Gastrocnemius medialis (tissue), 4 donors: Measurements from ENCODE around the gene GALNT11. TPM values are rescaled to one million over a fixed set of nuclear protein-coding genes. Genes with fewer than 3 reads are reported as not detected.
A peak's percentile ranks its signal among the peaks of the same experiment; 100 is the strongest.
"Not testable (repeated sequence)": the region's sequence is repeated elsewhere in the genome, so short reads cannot be mapped to it uniquely, and the experiment has no call there.

Source experiments
- ATAC-seq, 2 donors: fragments of 150-250 bp; one replicate each; pipeline ENCODE4 v1.9.1; 2016
- DNase-seq, 2 donors: peaks; one replicate each; pipeline ENCODE4 v3.0.0-alpha.2; 2019
- H3K27ac ChIP-seq, 4 donors: fragments of 200-600 bp; sonication (generic); 1 replicate in 1 of 4; 2 replicates in 3 of 4; pipeline ENCODE4 v1.5.1; 2016 to 2018; ENCODE audit warnings: mild to moderate bottlenecking in 2 of 4, moderate library complexity in 1 of 4
- H3K27me3 ChIP-seq, 3 donors: fragments of 200-600 bp; sonication (generic) in 2 of 3; 1 replicate in 1 of 3; 2 replicates in 2 of 3; pipeline versions ENCODE4 v1.5.1 to v1.6.0; 2016 to 2019; ENCODE audit warnings: mild to moderate bottlenecking in 1 of 3, moderate library complexity in 1 of 3
- H3K36me3 ChIP-seq, 2 donors: fragments of 200-600 bp; sonication (generic) in 1 of 2; one replicate each; pipeline ENCODE4 v1.5.1; 2017 to 2018
- H3K4me1 ChIP-seq, 2 donors: fragments of 200-600 bp; sonication (generic) in 1 of 2; one replicate each; pipeline ENCODE4 v1.5.1; 2016 to 2017; ENCODE audit warnings: mild to moderate bottlenecking in 2 of 2
- H3K4me3 ChIP-seq, 4 donors: fragments of 200-600 bp; sonication (generic) in 3 of 4; 1 replicate in 1 of 4; 2 replicates in 3 of 4; pipeline ENCODE4 v1.5.1; 2016 to 2019; ENCODE audit warnings: mild to moderate bottlenecking in 2 of 4
- H3K9me3 ChIP-seq, 3 donors: fragments of 200-600 bp; sonication (generic) in 2 of 3; 1 replicate in 1 of 3; 2 replicates in 2 of 3; pipeline ENCODE4 v1.5.1; 2016 to 2019
- POLR2A ChIP-seq, 2 donors: fragments of 450-650 bp; IDR thresholded peaks; one replicate each; pipeline ENCODE4 v1.6.1; 2017; ENCODE audit warnings: antibody characterized with exemption in 2 of 2, mild to moderate bottlenecking in 2 of 2, moderate library complexity in 2 of 2
- in situ Hi-C, 4 donors: fragments of 200-750 bp; cut with MboI; loops; one replicate each; pipeline versions ENCODE4 v1.15.0 to v1.8.0; 2017; ENCODE audit warnings: low sequenced_read_pairs in 4 of 4
- intact Hi-C: fragments of 100-400 bp; cut with DNase I; formaldehyde crosslinking; loops from one replicate; pipeline ENCODE4 v1.15.1; 2023; ENCODE audit warnings: low total_unique reads
- total RNA-seq, 4 donors: library from RNA; depleted of rRNA; stranded (reverse); fragments of >200 nt; gene quantifications; one replicate each; pipeline versions ENCODE4 v1.1.0 to v1.2.3, GENCODE V29; 2016
- TF ChIP-seq, protein P1 (sequence below), 5 experiments: fragments of 450-650 bp in 3 of 5; fragments of 200-600 bp in 2 of 5; sonication (generic) in 2 of 5; IDR thresholded peaks in 4 of 5; conservative IDR thresholded peaks in 1 of 5; 1 replicate in 4 of 5; 2 replicates in 1 of 5; pipeline ENCODE4 v1.5.1; 2016 to 2019; ENCODE audit warnings: antibody characterized with exemption in 5 of 5, mild to moderate bottlenecking in 3 of 5, moderate library complexity in 3 of 5

The GALNT11 gene
- total RNA-seq, 4 donors from 2014 or later = 16.3 to 49.1 (median 20.1) TPM

- intact Hi-C loops (no loop called here), in situ Hi-C loops (no loop called here)
- Histone ChIP-seq H3K27me3 (no peaks in the 10 kb centered on the region), H3K36me3 (no peaks in the 10 kb centered on the region), H3K9me3 (no peaks in the 10 kb centered on the region), H3K27ac (peak overlapping the region in 3 of 4 donors; percentile 11 to 52 (median 17)), H3K4me1 (peaks cover 19 to 42% of the 10 kb centered on the region in 2 donors), H3K4me3 (no peak overlapping the region)
- TF ChIP-seq, protein P1, sequence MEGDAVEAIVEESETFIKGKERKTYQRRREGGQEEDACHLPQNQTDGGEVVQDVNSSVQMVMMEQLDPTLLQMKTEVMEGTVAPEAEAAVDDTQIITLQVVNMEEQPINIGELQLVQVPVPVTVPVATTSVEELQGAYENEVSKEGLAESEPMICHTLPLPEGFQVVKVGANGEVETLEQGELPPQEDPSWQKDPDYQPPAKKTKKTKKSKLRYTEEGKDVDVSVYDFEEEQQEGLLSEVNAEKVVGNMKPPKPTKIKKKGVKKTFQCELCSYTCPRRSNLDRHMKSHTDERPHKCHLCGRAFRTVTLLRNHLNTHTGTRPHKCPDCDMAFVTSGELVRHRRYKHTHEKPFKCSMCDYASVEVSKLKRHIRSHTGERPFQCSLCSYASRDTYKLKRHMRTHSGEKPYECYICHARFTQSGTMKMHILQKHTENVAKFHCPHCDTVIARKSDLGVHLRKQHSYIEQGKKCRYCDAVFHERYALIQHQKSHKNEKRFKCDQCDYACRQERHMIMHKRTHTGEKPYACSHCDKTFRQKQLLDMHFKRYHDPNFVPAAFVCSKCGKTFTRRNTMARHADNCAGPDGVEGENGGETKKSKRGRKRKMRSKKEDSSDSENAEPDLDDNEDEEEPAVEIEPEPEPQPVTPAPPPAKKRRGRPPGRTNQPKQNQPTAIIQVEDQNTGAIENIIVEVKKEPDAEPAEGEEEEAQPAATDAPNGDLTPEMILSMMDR (IDR thresholded peaks at IDR 0.05 in 4 of 5, conservative IDR thresholded peaks at IDR 0.05 in 1 of 5) = no peak
- no peak for TF ChIP-seq POLR2A (IDR thresholded peaks at IDR 0.05)
- DNase-seq (peak in 1 of 2 donors; percentile 56), ATAC-seq (peak; percentile 71 to 83)
Measured at GRCh38 chr7:152054367-152055230, 29.1 kb downstream of the GALNT11 start.

DNA sequence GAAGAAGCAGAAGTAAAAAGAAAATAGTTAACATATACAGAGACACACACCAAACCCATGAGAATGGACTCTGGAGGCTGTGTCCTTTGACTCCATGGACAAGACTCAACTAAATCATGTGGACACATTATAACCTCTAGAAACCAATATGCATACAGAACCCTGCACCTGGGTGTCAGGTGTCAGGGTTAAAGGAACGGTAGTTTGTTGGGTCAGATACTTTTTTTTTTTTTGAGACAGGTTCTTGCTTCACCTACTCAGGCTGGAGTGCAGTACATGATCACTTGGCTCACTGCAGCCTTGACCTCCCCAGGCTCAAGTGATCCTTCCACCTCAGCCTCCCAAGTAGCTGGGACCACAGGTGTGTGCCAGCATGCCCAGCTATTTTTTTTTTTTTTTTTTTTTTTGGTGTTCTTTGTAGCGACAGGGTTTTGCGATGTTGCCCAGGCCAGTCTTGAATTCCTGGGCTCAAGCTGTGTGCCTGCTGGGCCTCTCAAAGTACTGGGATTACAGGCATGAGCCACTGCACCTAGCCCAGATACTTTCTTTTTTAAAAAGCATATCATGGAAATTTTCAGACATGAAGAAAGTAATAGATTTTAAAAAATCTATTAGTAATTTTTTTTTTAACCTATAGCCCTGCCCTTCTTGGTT is 31.3 kb downstream of the GALNT11 start:
- peaks cover 19 to 31% of the 10 kb centered on the region in 2 donors for H3K4me1 ChIP-seq
- H3K4me3 ChIP-seq = no peak overlapping the region
- ATAC-seq = no peak
- H3K27me3 ChIP-seq = no peaks in the 10 kb centered on the region
- TF ChIP-seq, protein P1 (IDR thresholded peaks at IDR 0.05 in 4 of 5, conservative IDR thresholded peaks at IDR 0.05 in 1 of 5) = no peak
- no peak for TF ChIP-seq POLR2A (IDR thresholded peaks at IDR 0.05)
- in situ Hi-C loops (no loop called here), intact Hi-C loops (no loop called here)
- H3K27ac ChIP-seq = no peak overlapping the region
- H3K9me3 ChIP-seq = no peaks in the 10 kb centered on the region
- no peak for DNase-seq
- no peaks in the 10 kb centered on the region for H3K36me3 ChIP-seq

GRCh38 chr7:152059311-152059710 is 33.8 kb downstream of the GALNT11 start:
- intact Hi-C loops = no loop called here
- Histone ChIP-seq H3K4me3 (no peak overlapping the region), H3K36me3 (no peaks in the 10 kb centered on the region), H3K9me3 (no peaks in the 10 kb centered on the region), H3K4me1 (peaks cover 19 to 31% of the 10 kb centered on the region in 2 donors), H3K27ac (no peak overlapping the region), H3K27me3 (no peaks in the 10 kb centered on the region)
- TF ChIP-seq, protein P1 (IDR thresholded peaks at IDR 0.05 in 4 of 5, conservative IDR thresholded peaks at IDR 0.05 in 1 of 5) = no peak
- no peak for TF ChIP-seq POLR2A (IDR thresholded peaks at IDR 0.05)
- ATAC-seq (no peak), DNase-seq (no peak)
- in situ Hi-C loops = no loop called here

DNA sequence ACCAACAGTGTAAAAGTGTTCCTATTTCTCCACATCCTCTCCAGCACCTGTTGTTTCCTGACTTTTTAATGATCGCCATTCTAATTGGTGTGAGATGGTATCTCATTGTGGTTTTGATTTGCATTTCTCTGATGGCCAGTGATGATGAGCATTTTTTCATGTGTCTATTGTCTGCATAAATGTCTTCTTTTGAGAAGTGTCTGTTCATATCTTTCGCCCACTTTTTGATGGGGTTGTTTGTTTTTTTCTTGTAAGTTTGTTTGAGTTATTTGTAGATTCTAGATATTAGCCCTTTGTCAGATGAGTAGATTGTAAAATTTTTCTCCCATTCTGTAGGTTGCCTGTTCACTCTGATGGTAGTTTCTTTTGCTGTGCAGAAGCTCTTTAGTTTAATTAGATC is 35.6 kb downstream of the GALNT11 start:
- DNase-seq, ATAC-seq, intact Hi-C loops, H3K36me3 ChIP-seq, H3K27me3 ChIP-seq, H3K9me3 ChIP-seq, in situ Hi-C loops, H3K4me3 ChIP-seq, H3K27ac ChIP-seq: not testable (repeated sequence)
- H3K4me1 ChIP-seq = peaks cover 10 to 22% of the 10 kb centered on the region in 2 donors

DNA sequence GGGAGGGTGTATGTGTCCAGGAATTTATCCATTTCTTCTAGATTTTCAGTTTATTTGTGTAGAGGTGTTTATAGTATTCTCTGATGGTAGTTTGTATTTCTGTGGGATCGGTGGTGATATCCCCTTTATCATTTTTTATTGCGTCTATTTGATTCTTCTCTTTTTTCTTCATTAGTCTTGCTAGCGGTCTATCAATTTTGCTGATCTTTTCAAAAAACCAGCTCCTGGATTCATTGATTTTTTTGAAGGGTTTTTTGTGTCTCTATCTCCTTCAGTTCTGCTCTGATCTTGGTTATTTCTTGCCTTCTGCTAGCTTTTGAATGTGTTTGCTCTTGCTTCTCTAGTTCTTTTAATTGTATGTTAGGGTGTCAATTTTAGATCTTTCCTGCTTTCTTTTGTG is 37.7 kb downstream of the GALNT11 start:
- intact Hi-C loops, H3K27me3 ChIP-seq, ATAC-seq: not testable (repeated sequence)

GRCh38 chr7:152063821-152064220 is 38.3 kb downstream of the GALNT11 start:
- ATAC-seq, H3K27ac ChIP-seq, DNase-seq, intact Hi-C loops, in situ Hi-C loops, H3K36me3 ChIP-seq, H3K4me3 ChIP-seq, H3K27me3 ChIP-seq, H3K4me1 ChIP-seq, H3K9me3 ChIP-seq: not testable (repeated sequence)

More for the DNA sequence above, 37.7 kb downstream of the GALNT11 start:
- H3K4me3 ChIP-seq, in situ Hi-C loops, DNase-seq, H3K9me3 ChIP-seq, H3K36me3 ChIP-seq, H3K27ac ChIP-seq: not testable (repeated sequence)
- peaks cover 10 to 14% of the 10 kb centered on the region in 2 donors for H3K4me1 ChIP-seq

DNA sequence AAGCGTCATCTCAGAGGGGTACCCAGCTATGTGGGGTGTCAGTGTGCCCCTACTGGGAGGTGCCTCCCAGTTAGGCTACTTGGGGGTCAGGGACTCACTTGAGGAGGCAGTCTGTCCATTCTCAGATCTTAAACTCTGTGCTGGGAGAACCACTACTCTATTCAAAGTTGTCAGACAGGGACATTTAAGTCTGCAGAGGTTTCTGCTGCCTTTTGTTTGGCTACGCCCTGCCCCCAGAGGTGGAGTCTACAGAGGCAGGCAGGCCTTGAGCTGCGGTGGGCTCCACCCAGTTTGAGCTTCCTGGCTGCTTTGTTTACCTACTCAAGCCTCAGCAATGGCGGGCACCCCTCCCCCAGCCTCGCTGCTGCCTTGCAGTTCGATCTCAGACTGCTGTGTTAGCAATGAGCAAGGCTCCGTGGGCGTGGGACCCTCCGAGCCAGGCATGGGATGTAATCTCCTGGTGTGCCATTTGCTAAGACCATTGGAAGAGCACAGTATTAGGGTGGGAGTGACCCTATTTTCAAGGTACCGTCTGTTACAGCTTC is 40.4 kb downstream of the GALNT11 start:
- H3K4me1 ChIP-seq, H3K27me3 ChIP-seq, H3K9me3 ChIP-seq, H3K4me3 ChIP-seq, DNase-seq, intact Hi-C loops, H3K36me3 ChIP-seq, H3K27ac ChIP-seq, ATAC-seq, in situ Hi-C loops: not testable (repeated sequence)
